Skeletal muscle tissue (tissue), 4 donors: ENCODE measurements around the gene SSPN. TPM values are rescaled to one million over a fixed set of nuclear protein-coding genes. Genes with fewer than 3 reads are reported as not detected.

Experiments used
- H3K27ac ChIP-seq: one replicate; pipeline ENCODE4 v1.7.0; 2013; ENCODE audit warnings: mild to moderate bottlenecking, low read depth, low read length, inconsistent platforms
- H3K27me3 ChIP-seq, 3 donors: one replicate each; pipeline ENCODE4 v1.7.0; 2013; ENCODE audit warnings: low read length in 3 of 3; ENCODE audit not compliant: control insufficient read depth in 3 of 3, insufficient read depth in 3 of 3
- H3K36me3 ChIP-seq, 3 donors: one replicate each; pipeline ENCODE4 v1.7.0; 2013; ENCODE audit warnings: low read length in 3 of 3; ENCODE audit not compliant: control insufficient read depth in 3 of 3, insufficient read depth in 3 of 3
- H3K4me1 ChIP-seq, 3 donors: one replicate each; pipeline ENCODE4 v1.7.0; 2013; ENCODE audit warnings: low read length in 3 of 3, mild to moderate bottlenecking in 3 of 3; ENCODE audit not compliant: control insufficient read depth in 3 of 3, insufficient read depth in 3 of 3
- H3K4me3 ChIP-seq, 3 donors: one replicate each; pipeline ENCODE4 v1.7.0; 2013; ENCODE audit warnings: low read length in 3 of 3
- H3K9ac ChIP-seq, 3 donors: one replicate each; pipeline ENCODE4 v1.7.0; 2013; ENCODE audit warnings: low read length in 3 of 3, mild to moderate bottlenecking in 3 of 3, moderate library complexity in 2 of 3, low read depth in 1 of 3
- H3K9me3 ChIP-seq, 3 donors: one replicate each; pipeline ENCODE4 v1.7.0; 2013; ENCODE audit warnings: low read length in 3 of 3; ENCODE audit not compliant: control insufficient read depth in 3 of 3
- total RNA-seq: library from RNA; depleted of rRNA; stranded (reverse); fragments of >200 nt; gene quantifications from one replicate; pipeline ENCODE4 v1.2.3, GENCODE V29; 2014
- donor health status: Osteomylitis.

SSPN gene
- total RNA-seq, 1 donor from 2014 or later: 56.9 TPM

DNA sequence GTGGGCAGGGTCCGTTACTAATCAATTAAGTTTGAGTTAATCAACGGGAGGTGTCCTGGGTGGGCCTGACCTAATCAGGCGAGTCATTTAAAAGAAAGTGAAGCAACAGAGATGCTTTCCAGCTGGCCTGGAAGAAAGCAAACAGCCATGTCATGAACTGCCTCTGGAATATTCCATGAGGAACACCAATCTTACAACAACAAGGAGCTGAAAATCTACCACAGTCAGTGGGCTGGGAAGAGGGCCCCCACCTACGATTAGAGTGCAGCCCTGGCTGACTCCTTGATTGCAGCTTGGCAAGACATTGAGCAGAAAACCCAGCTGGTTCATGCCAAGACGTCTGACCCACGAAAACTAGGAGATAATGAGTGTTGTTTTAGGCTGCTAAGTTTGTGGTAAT, 56.2 kb downstream of the SSPN start:
- Histone ChIP-seq H3K27ac (no peak overlapping the region), H3K9ac (no peak overlapping the region), H3K4me1 (no peaks in the 10 kb centered on the region), H3K9me3 (peaks cover 0 to 3% (median 0%) of the 10 kb centered on the region in 3 donors), H3K27me3 (no peaks in the 10 kb centered on the region), H3K36me3 (no peaks in the 10 kb centered on the region), H3K4me3 (no peak overlapping the region)

DNA sequence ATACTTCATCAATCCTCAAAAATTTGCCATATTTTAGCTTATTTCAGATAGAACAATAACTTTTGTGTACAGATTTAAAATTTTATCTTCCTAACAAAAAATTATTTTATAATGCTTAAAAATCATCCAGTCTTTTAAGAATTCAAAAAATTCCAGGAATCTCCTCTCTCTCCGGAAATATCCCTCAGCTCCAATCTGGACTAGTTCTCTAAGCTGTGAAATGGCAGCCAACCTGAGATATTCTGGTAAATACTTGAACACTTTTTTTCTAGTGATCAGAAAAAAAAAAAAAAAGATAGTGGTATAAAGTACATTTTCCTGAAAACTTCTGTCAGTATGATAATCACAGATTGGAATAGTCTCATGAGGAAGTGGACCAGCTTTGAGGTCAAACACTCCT, 57.6 kb downstream of the SSPN start:
- no peak overlapping the region for H3K27ac ChIP-seq
- H3K4me3 ChIP-seq: no peak overlapping the region
- no peaks in the 10 kb centered on the region for H3K36me3 ChIP-seq
- peaks cover 0 to 3% (median 0%) of the 10 kb centered on the region in 3 donors for H3K9me3 ChIP-seq
- H3K4me1 ChIP-seq: no peaks in the 10 kb centered on the region
- H3K27me3 ChIP-seq: no peaks in the 10 kb centered on the region
- no peak overlapping the region for H3K9ac ChIP-seq

DNA sequence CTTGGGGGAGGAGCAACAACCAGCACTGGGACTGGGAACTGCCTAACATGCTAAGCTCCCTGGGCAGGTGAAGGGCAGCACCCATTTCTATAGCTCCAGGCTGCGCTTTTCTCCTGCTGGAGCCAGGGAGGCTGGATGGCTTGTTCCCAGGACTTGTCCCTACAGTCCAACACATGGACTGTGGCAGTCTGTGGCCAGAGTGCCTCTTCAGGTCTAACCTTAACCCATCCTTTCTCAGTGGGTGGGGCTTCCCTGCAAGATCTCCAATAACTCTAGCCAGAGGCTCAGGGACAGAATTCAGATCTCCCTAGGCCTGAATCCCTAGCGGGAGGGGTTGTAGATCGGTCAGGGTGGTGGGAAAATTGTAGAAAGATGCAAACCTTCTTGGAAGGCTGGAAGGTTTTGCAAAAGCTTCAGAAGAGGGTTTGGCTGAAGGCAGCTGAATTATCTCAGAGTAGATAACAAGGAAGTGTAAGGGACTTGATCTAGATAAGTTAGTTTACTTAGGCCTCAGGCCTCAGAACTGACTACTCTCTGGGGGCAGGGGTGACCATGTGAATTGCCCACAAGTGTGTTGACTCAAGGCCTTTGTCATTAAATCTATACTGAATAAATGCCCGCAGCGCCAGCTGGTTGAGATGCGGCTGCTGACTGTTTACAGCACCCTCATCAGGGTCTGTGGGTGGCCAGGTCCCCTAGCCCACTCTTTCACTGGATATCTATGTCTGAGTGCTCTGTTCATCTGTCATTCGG, 60.7 kb downstream of the SSPN start:
- H3K4me3 ChIP-seq: no peak overlapping the region
- no peaks in the 10 kb centered on the region for H3K36me3 ChIP-seq
- H3K4me1 ChIP-seq: no peaks in the 10 kb centered on the region
- H3K27me3 ChIP-seq: no peaks in the 10 kb centered on the region
- peaks cover 0 to 3% (median 0%) of the 10 kb centered on the region in 3 donors for H3K9me3 ChIP-seq
- H3K9ac ChIP-seq: no peak overlapping the region
- no peak overlapping the region for H3K27ac ChIP-seq

- H3K9ac ChIP-seq: no peak overlapping the region
- H3K36me3 ChIP-seq: no peaks in the 10 kb centered on the region
- H3K9me3 ChIP-seq: no peaks in the 10 kb centered on the region
- peaks cover 0 to under 1% (median 0%) of the 10 kb centered on the region in 3 donors for H3K4me1 ChIP-seq
- H3K27ac ChIP-seq: no peak overlapping the region
- H3K4me3 ChIP-seq: no peak overlapping the region
- H3K27me3 ChIP-seq: no peaks in the 10 kb centered on the region
Measured at GRCh38 chr12:26264215-26264838, 69.0 kb downstream of the SSPN start.

- Histone ChIP-seq H3K4me1 (peaks cover 10% of the 10 kb centered on the region in 3 donors), H3K27me3 (no peaks in the 10 kb centered on the region), H3K4me3 (no peak overlapping the region), H3K9ac (no peak overlapping the region), H3K27ac (no peak overlapping the region), H3K9me3 (no peaks in the 10 kb centered on the region), H3K36me3 (no peaks in the 10 kb centered on the region)
Measured at GRCh38 chr12:26265606-26266005, 70.2 kb downstream of the SSPN start.

- H3K36me3 ChIP-seq: no peaks in the 10 kb centered on the region
- H3K9ac ChIP-seq: no peak overlapping the region
- no peaks in the 10 kb centered on the region for H3K9me3 ChIP-seq
- H3K4me1 ChIP-seq: peaks cover 15 to 17% (median 16%) of the 10 kb centered on the region in 3 donors
- no peaks in the 10 kb centered on the region for H3K27me3 ChIP-seq
- H3K4me3 ChIP-seq: no peak overlapping the region
- H3K27ac ChIP-seq: no peak overlapping the region
Measured at GRCh38 chr12:26266881-26267280, 71.5 kb downstream of the SSPN start.

- Histone ChIP-seq H3K36me3 (no peaks in the 10 kb centered on the region), H3K27me3 (no peaks in the 10 kb centered on the region), H3K4me3 (no peak overlapping the region), H3K9ac (no peak overlapping the region), H3K27ac (peak overlapping the region; percentile 87), H3K9me3 (no peaks in the 10 kb centered on the region), H3K4me1 (peaks cover 22 to 30% (median 25%) of the 10 kb centered on the region in 3 donors)
Measured at GRCh38 chr12:26268841-26269561, 73.6 kb downstream of the SSPN start.

GRCh38 chr12:26269562-26270284, 74.3 kb downstream of the SSPN start:
- H3K9ac ChIP-seq: peak overlapping the region in 1 of 3 donors; percentile 39
- H3K9me3 ChIP-seq: no peaks in the 10 kb centered on the region
- H3K27me3 ChIP-seq: no peaks in the 10 kb centered on the region
- H3K4me3 ChIP-seq: no peak overlapping the region
- peak overlapping the region; percentile 87 for H3K27ac ChIP-seq
- H3K4me1 ChIP-seq: peaks cover 26 to 34% (median 31%) of the 10 kb centered on the region in 3 donors
- no peaks in the 10 kb centered on the region for H3K36me3 ChIP-seq

GRCh38 chr12:26271024-26271423, 75.7 kb downstream of the SSPN start:
- no peaks in the 10 kb centered on the region for H3K27me3 ChIP-seq
- H3K36me3 ChIP-seq: no peaks in the 10 kb centered on the region
- no peaks in the 10 kb centered on the region for H3K9me3 ChIP-seq
- no peak overlapping the region for H3K27ac ChIP-seq
- H3K4me1 ChIP-seq: peaks cover 26 to 37% (median 37%) of the 10 kb centered on the region in 3 donors
- no peak overlapping the region for H3K4me3 ChIP-seq
- no peak overlapping the region for H3K9ac ChIP-seq
